ENCODE measurements around the gene UBE2A. TPM values are rescaled to one million over a fixed set of nuclear protein-coding genes. Genes with fewer than 3 reads are reported as not detected.

The UBE2A gene
- total and polyA plus RNA-seq, 2 donors (not counting 1 experiment from before 2014, with no cell fraction given) = 28.4 to 106 TPM

DNA sequence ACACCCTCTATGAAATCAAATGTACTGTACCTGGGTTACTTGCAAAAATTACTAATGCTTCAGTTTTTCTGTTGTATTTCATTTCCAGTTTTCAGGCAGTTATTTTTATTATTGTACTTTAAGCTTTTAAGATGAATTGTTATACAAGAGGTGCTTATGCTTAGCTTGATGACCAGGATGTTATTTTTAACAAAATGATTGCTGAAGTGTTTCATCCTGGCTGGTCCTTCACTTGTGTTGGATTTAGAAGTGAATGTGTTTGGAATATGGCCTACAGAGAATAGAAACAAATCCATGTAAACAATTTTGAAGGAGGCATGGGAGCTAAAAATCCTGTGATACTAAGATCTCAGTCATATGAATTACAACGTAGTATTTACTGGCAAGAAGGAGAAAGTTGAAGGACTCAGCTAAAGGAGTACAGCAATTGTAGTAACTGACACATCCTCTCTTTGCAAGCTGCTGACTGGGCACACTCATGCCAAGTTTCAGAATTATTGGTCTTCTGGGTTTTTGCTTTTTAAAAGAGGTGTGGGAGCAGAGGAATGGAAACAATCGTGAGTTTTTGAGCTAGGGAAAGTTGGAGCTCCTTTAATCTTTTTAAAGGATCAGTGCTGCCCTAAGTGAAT is 9.2 kb downstream of the UBE2A start:
- TF ChIP-seq, protein P1, sequence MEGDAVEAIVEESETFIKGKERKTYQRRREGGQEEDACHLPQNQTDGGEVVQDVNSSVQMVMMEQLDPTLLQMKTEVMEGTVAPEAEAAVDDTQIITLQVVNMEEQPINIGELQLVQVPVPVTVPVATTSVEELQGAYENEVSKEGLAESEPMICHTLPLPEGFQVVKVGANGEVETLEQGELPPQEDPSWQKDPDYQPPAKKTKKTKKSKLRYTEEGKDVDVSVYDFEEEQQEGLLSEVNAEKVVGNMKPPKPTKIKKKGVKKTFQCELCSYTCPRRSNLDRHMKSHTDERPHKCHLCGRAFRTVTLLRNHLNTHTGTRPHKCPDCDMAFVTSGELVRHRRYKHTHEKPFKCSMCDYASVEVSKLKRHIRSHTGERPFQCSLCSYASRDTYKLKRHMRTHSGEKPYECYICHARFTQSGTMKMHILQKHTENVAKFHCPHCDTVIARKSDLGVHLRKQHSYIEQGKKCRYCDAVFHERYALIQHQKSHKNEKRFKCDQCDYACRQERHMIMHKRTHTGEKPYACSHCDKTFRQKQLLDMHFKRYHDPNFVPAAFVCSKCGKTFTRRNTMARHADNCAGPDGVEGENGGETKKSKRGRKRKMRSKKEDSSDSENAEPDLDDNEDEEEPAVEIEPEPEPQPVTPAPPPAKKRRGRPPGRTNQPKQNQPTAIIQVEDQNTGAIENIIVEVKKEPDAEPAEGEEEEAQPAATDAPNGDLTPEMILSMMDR (conservative IDR thresholded peaks at IDR 0.05 in 1 of 2, IDR thresholded peaks at IDR 0.05 in 1 of 2; ENCODE audit: low read depth in 1 of 2, low read length in 2 of 2) = no peak
- no peak for TF ChIP-seq EZH2 (IDR thresholded peaks at IDR 0.05; ENCODE audit: low read length, missing control alignments)
- Histone ChIP-seq H3K9ac (ENCODE audit: insufficient read depth, low read length) (no peak overlapping the region), H3K4me1 (ENCODE audit: control insufficient read depth, extremely low read depth, insufficient read depth, low read length) (no peaks in the 10 kb centered on the region), H3K36me3 (ENCODE audit: control insufficient read depth, insufficient read depth, low read length) (no peaks in the 10 kb centered on the region), H4K20me1 (ENCODE audit: control insufficient read depth, extremely low read depth, insufficient read depth, low read length) (no peaks in the 10 kb centered on the region), H3K4me3 (replicated peaks in 1 of 4; ENCODE audit: control extremely low read depth in 1 of 4, insufficient read depth in 1 of 4, low read depth in 3 of 4, low read length in 4 of 4) (no peak overlapping the region), H3K27me3 (ENCODE audit: control insufficient read depth, insufficient read depth, low read length) (no peaks in the 10 kb centered on the region), H2AFZ (ENCODE audit: low read length) (no peak overlapping the region), H3K4me2 (ENCODE audit: extremely low read depth, insufficient read depth, low read length) (no peak overlapping the region), H3K79me2 (ENCODE audit: control insufficient read depth, insufficient read depth, low read length) (no peaks in the 10 kb centered on the region), H3K27ac (ENCODE audit: insufficient read depth, low read length) (no peak overlapping the region), H3K9me3 (ENCODE audit: control insufficient read depth, insufficient read depth, low read depth, low read length) (no peaks in the 10 kb centered on the region)
- no peak for DNase-seq (ENCODE audit: low read depth in 2 of 2)

DNA sequence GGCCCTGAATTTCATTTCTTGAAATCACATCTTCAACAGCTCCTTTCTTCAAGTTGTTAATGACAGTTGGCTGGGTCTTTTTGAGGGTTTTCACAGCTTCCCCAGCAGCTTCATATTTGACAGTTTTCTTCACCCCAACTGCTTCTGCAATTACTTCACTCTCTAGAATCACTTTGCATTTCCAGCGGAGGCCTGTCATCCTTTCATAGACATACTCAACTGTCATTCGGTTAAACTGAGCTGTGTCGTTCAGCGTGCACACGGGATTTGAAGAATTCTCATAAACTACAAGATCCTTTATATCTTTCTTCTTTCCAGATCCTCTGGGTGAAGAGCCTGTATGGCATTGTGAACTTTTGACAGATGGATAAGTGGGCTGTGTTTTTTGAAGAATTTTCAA is 15.4 kb downstream of the UBE2A start:
- H3K9ac ChIP-seq (ENCODE audit: insufficient read depth, low read length) = no peak overlapping the region
- H3K79me2 ChIP-seq (ENCODE audit: control insufficient read depth, insufficient read depth, low read length) = no peaks in the 10 kb centered on the region
- no peaks in the 10 kb centered on the region for H3K4me1 ChIP-seq (ENCODE audit: control insufficient read depth, extremely low read depth, insufficient read depth, low read length)
- H3K27me3 ChIP-seq (ENCODE audit: control insufficient read depth, insufficient read depth, low read length) = no peaks in the 10 kb centered on the region
- no peaks in the 10 kb centered on the region for H3K36me3 ChIP-seq (ENCODE audit: control insufficient read depth, insufficient read depth, low read length)
- no peak overlapping the region for H2AFZ ChIP-seq (ENCODE audit: low read length)
- H4K20me1 ChIP-seq (ENCODE audit: control insufficient read depth, extremely low read depth, insufficient read depth, low read length) = no peaks in the 10 kb centered on the region
- no peak overlapping the region for H3K4me3 ChIP-seq (replicated peaks in 1 of 4; ENCODE audit: control extremely low read depth in 1 of 4, insufficient read depth in 1 of 4, low read depth in 3 of 4, low read length in 4 of 4)
- TF ChIP-seq EZH2 (IDR thresholded peaks at IDR 0.05; ENCODE audit: low read length, missing control alignments) = no peak
- TF ChIP-seq, protein P1 (conservative IDR thresholded peaks at IDR 0.05 in 1 of 2, IDR thresholded peaks at IDR 0.05 in 1 of 2; ENCODE audit: low read depth in 1 of 2, low read length in 2 of 2) = no peak
- DNase-seq (ENCODE audit: low read depth in 2 of 2) = no peak
- H3K4me2 ChIP-seq (ENCODE audit: extremely low read depth, insufficient read depth, low read length) = no peak overlapping the region
- no peaks in the 10 kb centered on the region for H3K9me3 ChIP-seq (ENCODE audit: control insufficient read depth, insufficient read depth, low read depth, low read length)
- no peak overlapping the region for H3K27ac ChIP-seq (ENCODE audit: insufficient read depth, low read length)

DNA sequence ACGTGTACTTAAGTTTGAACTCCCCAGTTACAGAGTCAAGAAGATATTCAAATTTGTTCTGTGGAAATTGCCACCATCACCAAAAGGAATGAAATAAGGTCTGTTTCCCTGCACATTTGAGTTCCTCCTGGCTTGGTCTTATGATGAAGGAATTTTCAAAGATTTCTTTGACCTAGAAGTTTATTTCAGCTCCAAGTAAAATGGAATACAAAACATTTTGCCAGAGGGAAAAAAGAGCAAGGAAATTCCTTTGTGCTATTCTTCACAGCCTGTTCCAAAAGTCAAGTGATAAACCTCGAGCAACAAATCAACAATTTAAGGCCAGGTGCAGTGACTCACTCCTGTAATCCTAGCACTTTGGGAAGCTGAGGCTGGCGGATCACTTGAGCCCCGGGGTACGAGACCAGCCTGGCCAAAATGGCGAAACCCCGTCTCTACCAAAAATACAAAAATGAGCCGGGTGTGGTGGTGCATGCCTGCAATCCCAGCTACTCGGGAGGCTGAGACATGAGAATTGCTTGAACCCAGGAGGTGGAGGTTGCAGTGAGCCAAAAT is 28.4 kb downstream of the UBE2A start:
- no peak for DNase-seq (ENCODE audit: low read depth in 2 of 2)
- no peaks in the 10 kb centered on the region for H3K27me3 ChIP-seq (ENCODE audit: control insufficient read depth, insufficient read depth, low read length)
- no peak overlapping the region for H3K9ac ChIP-seq (ENCODE audit: insufficient read depth, low read length)
- no peaks in the 10 kb centered on the region for H3K4me1 ChIP-seq (ENCODE audit: control insufficient read depth, extremely low read depth, insufficient read depth, low read length)
- no peak overlapping the region for H2AFZ ChIP-seq (ENCODE audit: low read length)
- peaks cover 32% of the 10 kb centered on the region for H3K79me2 ChIP-seq (ENCODE audit: control insufficient read depth, insufficient read depth, low read length)
- H4K20me1 ChIP-seq (ENCODE audit: control insufficient read depth, extremely low read depth, insufficient read depth, low read length) = no peaks in the 10 kb centered on the region
- H3K4me2 ChIP-seq (ENCODE audit: extremely low read depth, insufficient read depth, low read length) = no peak overlapping the region
- H3K9me3 ChIP-seq (ENCODE audit: control insufficient read depth, insufficient read depth, low read depth, low read length) = no peaks in the 10 kb centered on the region
- H3K27ac ChIP-seq (ENCODE audit: insufficient read depth, low read length) = no peak overlapping the region
- no peaks in the 10 kb centered on the region for H3K36me3 ChIP-seq (ENCODE audit: control insufficient read depth, insufficient read depth, low read length)
- H3K4me3 ChIP-seq (replicated peaks in 1 of 4; ENCODE audit: control extremely low read depth in 1 of 4, insufficient read depth in 1 of 4, low read depth in 3 of 4, low read length in 4 of 4) = no peak overlapping the region
- TF ChIP-seq, protein P1 (conservative IDR thresholded peaks at IDR 0.05 in 1 of 2, IDR thresholded peaks at IDR 0.05 in 1 of 2; ENCODE audit: low read depth in 1 of 2, low read length in 2 of 2) = no peak
- TF ChIP-seq EZH2 (IDR thresholded peaks at IDR 0.05; ENCODE audit: low read length, missing control alignments) = no peak

All from fibroblast of lung (primary cell).